BE2C (cell line): ENCODE results near the gene NAT9.

Experiments used
- DNase-seq: peaks from one replicate; pipeline ENCODE4 v3.0.0-alpha.2; 2020
- H3K27me3 ChIP-seq: fragments of 250-450 bp; sonication (Bioruptor Pico); 2 replicates; pipeline ENCODE4 v1.5.1; 2020; ENCODE audit warnings: mild to moderate bottlenecking
- H3K36me3 ChIP-seq: fragments of 250-450 bp; sonication (Bioruptor Pico); 2 replicates; pipeline ENCODE4 v1.5.1; 2020; ENCODE audit warnings: mild to moderate bottlenecking
- H3K4me1 ChIP-seq: fragments of 250-450 bp; sonication (Bioruptor Pico); 2 replicates; pipeline ENCODE4 v1.5.1; 2020
- H3K4me3 ChIP-seq: 2 replicates; pipeline ENCODE4 v1.5.1; 2011; ENCODE audit warnings: low read depth, low read length
- H3K9me3 ChIP-seq: fragments of 250-450 bp; sonication (Bioruptor Pico); 2 replicates; pipeline ENCODE4 v1.5.1; 2020
- CTCF ChIP-seq: IDR thresholded peaks from 2 replicates; pipeline ENCODE4 v1.5.1; 2012; ENCODE audit warnings: mild to moderate bottlenecking, low read depth, low read length

NAT9 gene

GRCh38 chr17:74748529-74749278 lies 27.4 kb downstream of the NAT9 start, which contains the start of gene NHERF1:
TSS of gene NHERF1 (plus strand) at chr17:74748628. CDS start at chr17:74748847, 219 bp downstream.
- Histone ChIP-seq H3K4me3 (peak within 1 kb of the TSS; percentile 87), H3K36me3 (no peaks in the 10 kb centered on the region), H3K4me1 (no peaks in the 10 kb centered on the region), H3K27me3 (no peaks in the 10 kb centered on the region), H3K9me3 (no peaks in the 10 kb centered on the region)
- TF ChIP-seq CTCF = peak; percentile 17
- peak; percentile 98 for DNase-seq

- DNase-seq = no peak
- no peaks in the 10 kb centered on the region for H3K27me3 ChIP-seq
- TF ChIP-seq CTCF = no peak
- peak overlapping the region; percentile 87 for H3K4me3 ChIP-seq
- no peaks in the 10 kb centered on the region for H3K4me1 ChIP-seq
- H3K9me3 ChIP-seq = no peaks in the 10 kb centered on the region
- H3K36me3 ChIP-seq = no peaks in the 10 kb centered on the region
Observed at GRCh38 chr17:74748279-74748528, 27.9 kb downstream of the NAT9 start.

- Histone ChIP-seq H3K9me3 (no peaks in the 10 kb centered on the region), H3K27me3 (no peaks in the 10 kb centered on the region), H3K4me1 (no peaks in the 10 kb centered on the region), H3K4me3 (no peak overlapping the region), H3K36me3 (no peaks in the 10 kb centered on the region)
- TF ChIP-seq CTCF = no peak
- no peak for DNase-seq
Observed at GRCh38 chr17:74746922-74747321, 29.2 kb downstream of the NAT9 start.

GRCh38 chr17:74746376-74746775 lies 29.8 kb downstream of the NAT9 start:
- H3K4me3 ChIP-seq = no peak overlapping the region
- no peaks in the 10 kb centered on the region for H3K9me3 ChIP-seq
- no peaks in the 10 kb centered on the region for H3K27me3 ChIP-seq
- TF ChIP-seq CTCF = no peak
- no peaks in the 10 kb centered on the region for H3K4me1 ChIP-seq
- no peak for DNase-seq
- no peaks in the 10 kb centered on the region for H3K36me3 ChIP-seq

- no peak overlapping the region for H3K4me3 ChIP-seq
- H3K9me3 ChIP-seq = no peaks in the 10 kb centered on the region
- no peaks in the 10 kb centered on the region for H3K27me3 ChIP-seq
- H3K36me3 ChIP-seq = no peaks in the 10 kb centered on the region
- DNase-seq = no peak
- TF ChIP-seq CTCF = no peak
- H3K4me1 ChIP-seq = no peaks in the 10 kb centered on the region
Observed at GRCh38 chr17:74745548-74746177, 30.5 kb downstream of the NAT9 start.
